Right forelimb (tissue), 1 donor: Measurements from ENCODE around the gene MISP.
A peak's percentile ranks its signal among the peaks of the same experiment; 100 is the strongest.

ENCODE experiments used
- DNase-seq: peaks from one replicate; pipeline ENCODE4 v3.0.0-alpha.2; 2018

The MISP gene

DNA sequence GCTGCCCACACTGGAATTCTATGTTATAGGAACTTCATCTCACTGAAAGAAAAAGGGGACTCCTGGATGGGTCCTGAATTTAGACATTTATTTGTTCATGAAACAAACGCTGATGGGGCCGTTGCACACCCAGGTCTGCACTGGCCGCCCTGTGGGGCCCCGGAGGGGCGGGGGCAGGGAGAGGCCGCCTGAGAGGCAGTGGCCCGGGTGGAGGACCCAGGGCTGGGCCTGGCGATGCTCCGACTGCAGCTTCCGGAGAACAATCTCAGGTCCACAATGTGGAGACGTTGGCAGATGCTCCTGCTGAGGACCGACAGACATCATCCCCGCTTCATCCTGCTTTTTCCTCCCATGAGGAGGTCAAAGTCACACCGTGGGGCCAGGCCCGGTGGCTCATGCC is 30.0 kb downstream of the MISP start:
- DNase-seq = no peak

DNA sequence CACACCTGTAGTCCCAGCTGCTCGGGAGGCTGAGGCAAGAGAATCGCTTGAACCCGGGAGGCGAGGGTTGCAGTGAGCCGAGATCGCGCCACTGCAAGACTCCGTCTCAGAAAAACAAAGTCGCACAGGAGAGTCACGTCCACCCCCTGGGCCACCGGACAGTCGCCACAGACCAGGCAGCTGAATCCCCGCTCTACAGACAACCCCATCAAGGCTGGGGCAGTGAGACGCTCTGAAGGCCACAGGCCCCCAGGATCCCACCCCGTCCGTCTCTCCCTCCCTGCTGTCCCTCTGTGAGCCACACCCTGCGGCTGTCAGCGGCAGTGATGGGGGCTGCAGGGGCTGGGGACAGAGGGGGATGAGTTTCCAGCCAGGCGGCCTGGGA is 30.9 kb downstream of the MISP start:
- no peak for DNase-seq

DNA sequence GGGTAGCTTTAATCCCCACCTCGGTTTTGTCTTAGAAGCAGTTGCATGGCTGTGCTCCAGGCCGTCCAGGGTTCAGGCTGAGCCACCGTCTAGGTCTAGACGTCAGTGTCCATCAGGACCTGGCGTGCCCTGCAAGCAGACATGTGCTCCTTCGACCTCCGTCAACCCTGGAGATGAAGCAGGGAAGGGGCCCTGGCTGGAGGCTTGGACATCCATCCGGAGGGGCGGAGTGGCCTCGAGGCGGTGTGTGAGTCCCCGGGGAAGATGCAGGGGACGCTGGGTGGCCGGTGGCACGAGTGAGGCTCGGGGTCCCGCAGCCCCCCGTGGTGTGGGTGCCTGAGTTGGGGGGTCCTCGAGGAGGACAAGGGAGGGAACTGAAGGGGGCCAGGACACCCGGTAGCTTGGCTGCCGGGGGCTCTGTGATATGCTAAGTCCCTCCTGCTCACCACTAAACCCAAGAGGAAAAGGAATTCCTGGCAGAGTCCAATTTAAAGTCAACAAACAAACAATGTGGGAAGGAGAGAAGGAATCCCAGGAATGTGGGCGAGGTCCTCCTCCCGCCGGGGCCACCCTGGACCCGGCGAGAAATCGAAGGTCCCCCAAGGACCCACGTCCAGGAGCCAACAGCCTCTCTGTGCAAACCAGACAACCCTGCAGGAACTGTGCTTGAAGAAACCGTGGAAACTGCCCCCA is 31.4 kb downstream of the MISP start:
- DNase-seq = no peak

DNA sequence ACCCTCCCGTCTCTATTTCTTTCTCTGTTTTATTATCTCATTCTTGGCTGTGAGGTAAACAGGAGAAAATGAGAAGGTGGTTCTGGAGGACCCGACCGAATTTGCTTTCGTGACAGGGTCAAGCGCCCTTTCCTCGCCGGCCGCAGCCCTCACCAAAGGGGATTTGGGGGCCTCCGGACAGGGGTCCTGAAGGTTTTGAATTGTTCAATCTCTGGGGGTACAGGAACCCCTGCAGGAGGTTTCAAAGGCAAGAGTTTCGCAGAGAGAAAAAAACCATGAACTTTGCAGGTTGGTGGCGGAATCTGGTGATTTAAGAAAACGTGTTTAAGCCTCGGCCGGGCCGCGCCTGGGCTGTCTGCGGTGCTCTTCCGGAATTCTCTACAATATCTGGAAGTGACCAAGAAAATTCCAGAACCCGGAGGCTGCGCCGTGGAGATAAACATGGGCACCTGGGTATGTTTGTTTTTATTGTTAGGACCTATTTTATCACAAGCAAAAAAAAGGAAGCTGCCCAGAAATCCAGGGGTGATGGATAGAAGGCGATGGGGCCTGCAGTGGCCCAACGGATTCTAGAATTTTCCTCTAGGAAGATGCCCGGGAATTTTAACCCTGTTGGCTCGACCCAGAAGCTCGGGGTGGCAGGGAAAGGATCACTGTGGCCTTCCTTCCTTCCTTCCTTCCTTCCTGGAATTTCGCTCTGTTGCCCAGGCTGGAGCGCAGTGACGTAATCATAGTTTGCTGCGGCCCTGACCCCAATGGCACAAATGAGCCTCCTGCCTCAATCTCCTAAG is 32.2 kb downstream of the MISP start:
- DNase-seq = no peak

DNA sequence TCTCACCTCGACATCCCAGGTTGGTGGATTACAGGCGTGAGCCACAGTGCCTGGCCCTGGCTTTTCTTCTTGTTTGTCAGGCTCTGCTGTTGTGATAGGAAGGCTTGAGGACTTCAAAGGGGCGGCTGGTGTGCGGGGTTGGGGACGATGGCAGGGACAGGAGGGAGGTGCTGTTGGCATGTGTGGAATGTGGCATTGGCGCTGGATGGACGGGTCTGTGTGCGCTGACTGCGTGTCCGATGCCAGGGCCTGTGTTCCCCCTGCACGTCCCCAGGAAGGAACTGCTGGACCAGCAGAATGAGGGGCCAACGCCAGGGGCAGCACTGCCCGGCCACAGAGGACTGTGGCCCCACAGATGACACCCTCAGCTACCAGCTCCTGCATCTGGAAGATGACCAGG is 33.6 kb downstream of the MISP start:
- DNase-seq = no peak

DNA sequence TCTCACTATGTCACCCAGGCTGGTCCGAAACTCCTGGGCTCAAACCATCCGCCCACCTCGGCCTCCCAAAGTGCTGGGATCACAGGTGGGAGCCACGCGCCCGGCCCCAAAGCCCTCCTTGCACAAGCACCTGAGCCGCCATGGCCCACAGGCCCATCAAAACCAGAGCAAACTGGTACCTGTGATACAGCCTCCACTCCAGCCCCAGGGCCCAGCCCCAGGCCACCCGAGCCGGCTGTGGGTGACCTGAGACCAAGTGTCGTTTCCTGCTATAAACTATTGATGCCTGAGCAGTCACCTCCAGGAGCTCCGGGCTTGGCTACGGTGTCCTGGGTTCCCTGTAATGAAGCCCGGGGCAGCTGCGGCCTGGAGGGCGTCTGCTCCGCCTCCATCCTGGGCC is 36.6 kb downstream of the MISP start:
- no peak for DNase-seq

DNA sequence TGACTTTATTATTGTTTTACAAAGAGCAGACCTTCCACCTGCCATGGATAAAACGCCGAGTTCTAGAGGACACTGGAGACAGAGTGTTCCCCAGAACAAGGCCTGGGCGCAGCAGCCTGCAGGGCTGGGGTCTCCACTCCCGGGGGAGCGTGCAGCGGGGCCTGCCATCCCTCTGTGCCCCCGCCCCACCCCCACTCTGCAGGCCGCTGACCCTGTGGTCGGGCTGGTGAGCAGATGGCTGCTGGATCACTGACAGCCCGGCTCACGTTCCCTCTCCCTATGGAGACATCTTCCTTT is 37.7 kb downstream of the MISP start:
- no peak for DNase-seq

DNA sequence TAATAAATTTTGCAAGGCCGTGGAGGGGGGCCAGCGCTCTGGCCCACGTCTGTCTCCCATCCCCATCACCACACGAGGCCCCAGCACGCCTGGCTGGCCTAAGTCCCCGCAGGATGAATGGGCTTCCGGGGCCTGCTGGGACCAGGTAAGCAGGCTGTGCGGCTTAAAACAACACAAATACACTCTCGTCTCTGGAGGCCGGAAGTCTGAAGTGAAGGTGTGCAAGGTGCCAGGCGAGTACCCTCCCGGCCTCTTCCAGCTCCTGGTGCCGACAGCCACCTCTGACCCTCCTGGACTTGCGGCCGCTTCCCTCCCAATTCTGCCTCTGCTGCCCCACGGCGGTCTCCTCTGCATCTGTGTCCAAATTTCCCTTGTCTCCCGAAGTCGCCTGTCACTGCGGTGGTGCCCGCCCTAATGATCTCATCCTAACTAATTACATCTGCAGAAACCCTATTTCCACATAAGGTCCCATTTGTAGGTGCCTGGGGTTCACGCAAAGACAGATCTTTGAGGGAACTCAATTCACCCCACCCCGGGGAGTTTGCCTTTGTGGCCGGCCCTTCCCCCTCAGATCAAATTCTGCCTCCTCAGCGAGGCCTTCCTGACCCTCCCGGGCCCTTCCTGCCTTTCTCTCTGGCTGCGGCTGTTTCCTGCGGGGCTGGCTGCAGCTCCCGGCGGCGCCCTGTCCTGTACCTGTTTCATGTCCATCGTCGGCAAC is 38.2 kb downstream of the MISP start:
- DNase-seq = no peak

DNA sequence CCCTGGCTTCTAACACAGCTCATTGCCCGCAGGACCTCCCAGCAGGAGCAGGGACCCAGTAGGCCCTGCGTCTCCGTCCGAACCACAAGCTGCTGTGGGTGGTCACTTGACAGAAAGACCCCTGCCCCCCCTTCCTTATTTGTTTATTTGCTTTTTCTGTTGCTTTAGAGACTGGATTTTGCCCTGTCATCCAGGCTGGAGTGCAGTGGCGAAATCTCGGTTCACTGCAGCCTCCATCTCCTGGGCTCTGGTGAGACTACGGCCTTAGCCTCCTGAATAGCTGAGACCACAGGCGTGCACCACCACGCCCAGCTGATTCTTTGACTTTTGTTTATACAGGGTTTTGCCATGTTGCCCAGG is 38.8 kb downstream of the MISP start:
- DNase-seq = no peak

DNA sequence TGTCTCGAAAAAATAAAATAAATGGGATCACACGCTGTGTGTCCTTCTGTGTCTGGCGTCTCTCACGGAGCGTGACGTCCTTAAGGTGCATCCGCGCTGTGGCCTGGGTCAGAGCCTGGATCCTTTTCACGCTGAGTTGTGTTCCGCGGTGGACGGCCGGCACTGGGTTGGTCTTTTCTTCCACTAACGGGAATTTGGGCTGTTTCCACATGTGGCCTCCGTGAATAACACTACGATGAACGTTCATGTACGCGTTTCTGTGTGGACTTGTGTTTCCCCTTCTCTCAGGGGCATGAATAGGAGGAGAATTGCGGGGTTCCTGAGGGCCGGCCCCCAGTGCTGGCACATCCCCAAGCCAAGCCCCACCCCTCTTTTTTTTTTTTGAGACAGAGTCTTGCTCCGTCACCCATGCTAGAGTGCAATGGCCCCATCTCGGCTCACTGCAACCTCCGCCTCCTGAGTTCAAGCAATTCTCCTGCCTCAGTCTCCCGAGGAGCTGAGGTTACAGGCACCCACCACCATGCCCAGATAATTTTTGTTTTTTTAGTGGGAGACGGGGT is 40.2 kb downstream of the MISP start:
- no peak for DNase-seq

DNA sequence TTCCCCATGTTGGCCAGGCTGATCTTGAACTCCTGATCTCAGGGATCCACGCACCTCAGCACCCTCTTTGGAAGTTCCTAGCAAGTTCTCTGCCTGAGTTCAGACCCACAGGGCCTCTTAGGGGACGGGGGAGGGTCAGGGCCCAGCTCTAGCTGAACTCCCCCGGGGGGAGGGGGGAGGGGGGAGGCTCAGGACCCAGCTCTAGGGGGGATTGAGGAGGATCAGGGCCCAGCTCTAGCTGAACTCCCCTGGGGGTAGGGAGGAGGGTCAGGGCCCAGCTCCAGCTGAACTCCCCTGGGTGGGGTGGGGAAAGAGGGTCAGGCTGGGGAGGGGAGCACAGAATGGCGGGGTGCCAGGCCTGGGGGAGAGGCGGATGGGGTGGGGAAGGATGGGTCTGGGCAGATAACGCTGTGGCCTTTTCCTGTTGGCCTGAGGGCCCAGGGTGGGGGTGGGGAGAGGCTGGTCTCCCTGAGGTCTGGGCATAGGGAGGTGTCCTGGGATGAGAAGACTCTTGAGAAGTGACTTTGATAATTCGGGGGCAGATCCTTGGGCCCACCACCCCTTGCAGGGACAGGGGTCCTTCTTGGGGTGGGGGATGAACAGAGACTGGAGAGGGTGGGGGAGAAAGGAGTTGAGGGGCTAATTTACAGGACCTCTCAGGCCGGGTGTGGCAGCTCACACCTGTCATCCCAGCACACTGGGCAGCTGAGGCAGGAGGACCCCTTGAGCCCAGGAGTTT is 40.8 kb downstream of the MISP start:
- no peak for DNase-seq

DNA sequence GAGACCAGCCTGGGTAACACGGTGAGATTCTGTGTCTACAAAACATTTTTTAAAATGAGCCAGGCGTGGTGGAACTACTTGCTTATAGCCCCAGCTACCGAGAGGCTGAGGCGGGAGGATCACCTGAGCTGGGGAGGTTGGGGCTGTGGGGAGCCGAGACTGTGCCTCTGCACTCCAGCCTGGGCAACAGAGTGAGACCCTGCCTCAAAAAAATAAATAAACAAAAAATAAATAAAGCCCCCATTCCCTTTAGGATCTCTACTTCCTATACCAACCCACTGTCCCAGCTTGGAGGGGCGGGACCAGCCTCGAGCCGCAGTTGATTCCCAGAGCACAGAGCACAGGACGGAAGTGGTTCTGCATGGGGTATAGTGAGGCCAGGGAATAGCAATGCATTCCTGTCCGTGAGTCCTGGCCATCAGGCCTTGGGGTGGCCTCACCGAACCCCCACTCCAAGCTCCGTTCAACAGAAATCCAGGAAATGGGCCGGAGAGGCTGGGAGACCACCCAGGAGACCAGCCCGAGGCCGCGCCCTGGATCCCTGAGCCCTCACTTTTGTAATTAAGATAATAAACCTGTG is 41.5 kb downstream of the MISP start:
- DNase-seq = no peak

DNA sequence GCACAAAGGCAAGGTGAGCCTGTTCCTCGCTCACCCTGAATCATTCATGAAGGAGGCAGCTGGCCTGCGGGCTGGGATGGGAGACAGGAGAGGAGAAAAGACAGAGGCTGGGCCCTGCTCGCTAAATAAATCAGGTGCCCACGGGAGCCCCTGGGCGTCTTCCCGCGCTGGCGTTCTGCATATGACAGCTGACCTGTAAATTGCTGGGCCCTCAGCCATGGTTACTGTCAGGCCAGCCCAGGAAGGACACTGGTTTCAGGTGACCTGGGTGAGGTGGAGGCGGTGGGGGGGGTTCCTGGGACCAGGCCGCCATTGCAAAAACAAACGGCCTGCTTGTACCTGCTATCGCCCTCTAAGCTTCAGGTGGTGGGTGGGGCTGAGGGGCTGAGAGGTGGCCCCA is 42.9 kb downstream of the MISP start:
- DNase-seq = no peak

DNA sequence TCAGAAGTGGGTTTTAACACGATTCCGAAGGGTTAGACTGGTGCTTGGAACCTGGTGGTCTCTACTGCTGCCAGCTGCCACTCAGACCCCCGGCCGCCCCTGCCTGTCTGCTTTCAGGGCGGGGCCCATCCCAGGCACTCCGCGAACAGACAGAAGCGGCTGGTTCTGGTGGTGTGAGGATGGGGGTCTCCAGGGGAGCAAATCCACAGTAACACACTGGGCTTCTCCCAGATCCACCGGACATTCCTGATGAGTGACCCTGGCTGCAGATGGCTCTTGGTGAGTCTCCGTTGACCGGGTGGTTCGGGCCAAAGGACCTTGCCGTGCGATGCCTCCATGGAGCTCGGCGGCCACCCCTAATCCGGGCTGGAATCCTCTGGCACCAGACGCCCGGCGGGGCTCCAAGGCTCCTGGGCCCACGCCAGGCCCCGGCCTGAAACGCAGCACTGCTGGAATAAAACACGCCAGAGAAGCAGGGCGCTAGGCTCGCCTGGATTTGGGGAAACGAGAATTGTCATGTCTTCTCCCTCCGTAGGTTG is 44.2 kb downstream of the MISP start:
- peak; percentile 52 for DNase-seq

DNA sequence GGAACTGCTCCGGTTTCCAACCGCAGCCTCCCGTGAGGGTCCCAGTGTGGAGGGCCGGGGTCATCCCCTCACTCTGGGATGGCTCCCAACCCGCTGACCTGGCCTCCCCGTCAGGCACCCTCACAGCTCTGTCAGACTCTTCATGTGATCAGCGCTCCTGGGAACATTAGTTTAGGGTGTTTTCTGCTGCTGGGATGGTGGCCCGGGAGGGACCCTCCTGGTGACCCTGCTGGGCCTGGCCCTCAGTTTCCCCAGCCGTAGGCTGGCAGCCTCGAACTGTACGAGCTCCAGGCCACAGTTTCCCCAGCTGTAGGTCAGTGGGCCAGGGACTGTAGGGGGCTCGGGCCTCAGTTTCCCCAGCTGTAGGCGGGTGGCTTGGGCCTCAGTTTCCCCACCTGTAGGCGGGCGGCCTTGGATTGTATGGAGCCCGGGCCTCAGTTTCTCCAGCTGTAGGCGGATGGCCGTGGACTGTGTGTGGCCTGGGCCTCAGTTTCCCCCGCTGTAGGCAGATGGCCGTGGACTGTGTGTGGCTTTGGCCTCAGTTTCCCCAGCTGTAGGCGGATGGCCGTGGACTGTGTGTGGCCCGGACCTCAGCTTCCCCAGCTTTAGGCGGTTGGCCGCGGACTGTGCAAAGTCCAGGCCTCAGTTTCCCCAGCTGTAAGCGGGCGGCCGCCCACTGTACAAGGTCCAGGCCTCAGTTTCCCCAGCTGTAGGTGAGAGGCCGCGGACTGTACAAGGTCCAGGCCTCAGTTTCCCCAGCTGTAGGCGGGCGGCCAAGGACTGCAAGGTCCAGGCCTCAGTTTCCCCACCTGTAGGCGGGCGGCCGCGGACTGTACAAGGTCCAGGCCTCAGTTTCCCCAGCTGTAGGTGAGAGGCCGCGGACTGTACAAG is 45.0 kb downstream of the MISP start:
- DNase-seq = no peak

DNA sequence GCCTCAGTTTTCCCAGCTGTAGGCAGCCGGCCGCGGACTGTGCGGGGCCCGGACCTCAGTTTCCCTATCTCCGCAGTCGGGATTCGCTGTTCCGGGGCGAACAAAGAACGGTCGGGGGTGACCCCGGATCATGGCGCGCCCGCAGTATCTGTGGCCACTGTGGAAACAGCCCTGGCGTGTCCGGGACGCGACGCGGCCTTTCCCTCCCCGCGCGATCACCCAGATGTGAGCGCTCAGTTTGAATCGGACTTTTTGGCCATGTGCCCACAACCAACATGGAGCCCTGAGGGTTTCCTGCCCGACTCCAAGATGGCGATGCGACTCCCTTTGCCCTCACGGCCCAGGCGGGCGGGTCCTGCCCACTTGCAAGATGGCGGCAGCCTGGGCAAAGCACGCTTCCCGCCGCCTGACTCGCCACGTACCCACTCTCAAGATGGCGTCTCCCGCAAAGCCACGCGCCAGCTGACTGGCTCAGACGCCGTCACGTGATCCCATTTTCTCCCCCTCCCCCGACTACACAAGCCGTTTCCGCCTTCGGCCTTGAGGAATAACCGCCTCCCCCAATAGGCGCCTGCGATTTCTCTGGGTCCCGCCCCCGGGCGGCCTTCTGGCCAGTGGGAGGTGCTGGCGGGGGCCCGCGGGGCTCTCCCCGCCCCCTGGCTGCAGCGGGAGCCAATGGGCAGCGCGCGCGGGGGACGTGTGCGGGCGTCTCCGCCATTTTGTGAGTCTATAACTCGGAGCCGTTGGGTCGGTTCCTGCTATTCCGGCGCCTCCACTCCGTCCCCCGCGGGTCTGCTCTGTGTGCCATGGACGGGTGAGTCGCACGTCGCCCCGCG is 46.0 kb downstream of the MISP start, which contains the start of gene PTBP1:
PTBP1 (plus strand) TSS at position 761 of the 836 bp plus-strand sequence; CDS start at position 807, 46 bp downstream.
- peak; percentile 99 for DNase-seq

DNA sequence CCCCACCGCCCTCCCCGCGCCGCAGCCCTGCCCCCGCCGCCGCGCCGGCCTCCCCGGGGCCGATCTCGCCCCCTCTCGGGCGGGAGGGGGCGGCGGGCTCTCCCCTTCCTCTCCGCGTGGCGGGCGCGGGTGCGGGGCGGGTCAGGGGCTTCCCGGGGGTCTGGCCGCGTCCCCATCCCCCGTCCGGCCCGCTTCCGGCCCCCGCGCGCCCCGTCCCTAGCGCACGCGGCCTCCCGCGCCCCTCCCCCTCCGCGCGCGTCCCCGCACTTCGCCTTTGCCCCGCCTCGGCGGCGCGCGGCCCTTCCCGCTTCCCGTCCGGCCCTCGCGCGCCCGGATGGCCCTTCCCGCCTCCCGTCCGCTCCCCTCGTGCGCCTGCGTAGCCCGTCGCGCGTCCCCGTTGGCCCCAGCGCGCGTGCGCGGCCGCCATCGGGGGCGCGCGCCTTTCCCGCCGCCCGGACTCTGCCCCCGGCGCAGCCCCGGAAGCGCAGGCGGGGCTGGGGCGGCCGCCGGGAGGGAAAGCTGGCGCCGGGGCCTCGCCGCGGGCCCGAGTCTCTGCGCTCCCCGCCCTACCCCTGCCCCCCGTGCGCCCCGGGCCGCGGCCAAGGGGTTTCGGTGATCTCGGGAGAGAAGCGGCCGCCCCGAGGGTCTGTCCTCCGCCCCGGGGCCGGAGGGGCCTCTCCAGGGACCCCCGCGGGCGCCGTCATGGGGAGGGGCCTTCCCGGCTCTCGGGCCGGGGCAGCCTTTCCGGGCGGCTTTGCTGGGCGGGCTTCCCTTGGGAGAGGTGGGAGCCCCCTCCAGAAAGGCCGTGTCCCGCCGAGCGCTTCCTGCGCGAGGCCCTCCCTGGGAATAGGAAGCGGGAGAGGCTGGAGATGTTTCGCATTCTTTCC is 46.9 kb downstream of the MISP start:
- DNase-seq = peak; percentile 93

DNA sequence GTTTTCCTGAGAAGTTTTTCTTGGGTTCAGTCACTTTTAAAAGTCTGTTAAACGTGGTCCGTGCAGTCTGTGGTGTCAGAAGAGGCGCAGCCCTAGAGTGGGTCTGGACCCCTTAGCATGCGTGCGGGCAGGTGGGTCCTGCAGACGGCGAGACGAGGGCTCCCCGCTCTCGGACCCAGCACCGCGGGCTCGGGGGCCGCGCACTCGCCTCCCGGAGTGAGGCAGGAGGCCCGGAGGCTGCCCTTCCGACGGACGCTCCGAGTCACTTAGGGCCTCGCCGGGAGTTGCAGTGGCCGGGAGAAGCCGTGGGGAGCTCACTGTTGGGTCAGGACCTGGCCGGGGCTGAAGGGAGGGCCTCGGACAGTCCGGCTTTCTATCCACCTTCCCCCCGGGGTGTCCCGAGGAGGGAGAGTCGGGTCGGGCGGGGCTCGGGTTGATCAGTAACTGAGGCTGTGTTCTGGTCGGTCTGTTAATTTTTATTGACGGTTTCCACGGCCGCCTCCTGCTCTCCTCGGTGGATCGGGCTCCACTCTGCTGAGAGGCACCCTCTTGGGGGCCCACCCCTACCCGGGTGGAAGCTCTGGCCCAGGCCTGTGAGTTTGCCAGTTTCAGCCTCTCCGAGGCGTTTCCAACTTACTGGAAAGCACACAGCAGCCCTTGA is 47.6 kb downstream of the MISP start:
- no peak for DNase-seq
